A549 (cell line): ENCODE measurements around the gene MVB12B.

Source experiments
- EP300 ChIP-seq, 2 experiments: fragments of >200 bp; sonication (Bioruptor Twin); formaldehyde crosslinking; IDR thresholded peaks; 2 replicates in 1 of 2; 3 replicates in 1 of 2; pipeline ENCODE4 v1.6.1; 2016 to 2017
- MAZ ChIP-seq: fragments of 150-350 bp; IDR thresholded peaks from 2 replicates; pipeline ENCODE4 v1.6.1; 2014; ENCODE audit warnings: antibody characterized with exemption, low read depth, low read length, borderline replicate concordance
- NFE2L2 ChIP-seq: fragments of 150-350 bp; conservative IDR thresholded peaks from 2 replicates; pipeline ENCODE4 v1.6.1; 2014; ENCODE audit warnings: low read length
- POLR2A ChIP-seq: IDR thresholded peaks from 2 replicates; pipeline ENCODE4 v1.6.1; 2012; ENCODE audit warnings: mild to moderate bottlenecking, low read length
- RFX5 ChIP-seq: fragments of 450-650 bp; IDR thresholded peaks from 2 replicates; pipeline ENCODE4 v1.7.1; 2014; ENCODE audit warnings: antibody characterized with exemption, mild to moderate bottlenecking, moderate library complexity
- USF2 ChIP-seq: fragments of 450-650 bp; IDR thresholded peaks from 2 replicates; pipeline ENCODE4 v1.6.1; 2014; ENCODE audit warnings: antibody characterized with exemption

- TF ChIP-seq RFX5 (no peak), EP300 (IDR thresholded peaks at IDR 0.05) (no peak), NFE2L2 (no peak), USF2 (no peak), MAZ (no peak), POLR2A (no peak)
These were observed 197.9 kb downstream of the MVB12B start for GRCh38 chr9:126524353-126525077.
